GM23248 (cell line): ENCODE results near the gene HMGCLL1. TPM values are rescaled to one million over a fixed set of nuclear protein-coding genes. Genes with fewer than 3 reads are reported as not detected.
A peak's percentile ranks its signal among the peaks of the same experiment; 100 is the strongest.

Experiments used
- DNase-seq: peaks from one replicate; pipeline ENCODE4 v3.0.0-alpha.2; 2015
- H2AFZ ChIP-seq: fragments of 200-600 bp; sonication (generic); 2 replicates; pipeline ENCODE4 v1.6.1; 2016; ENCODE audit warnings: antibody characterized with exemption
- H3F3A ChIP-seq: fragments of 200-600 bp; sonication (generic); 2 replicates; pipeline ENCODE4 v1.6.1; 2016; ENCODE audit warnings: mild to moderate bottlenecking, antibody characterized with exemption, mixed run types; ENCODE audit not compliant: insufficient read depth
- H3K27ac ChIP-seq: fragments of 200-600 bp; sonication (generic); 2 replicates; pipeline ENCODE4 v1.5.1; 2016; ENCODE audit warnings: mild to moderate bottlenecking
- H3K27me3 ChIP-seq: fragments of 200-600 bp; sonication (generic); replicated peaks from 2 replicates; pipeline ENCODE4 v1.6.1; 2016; ENCODE audit warnings: mild to moderate bottlenecking; ENCODE audit not compliant: insufficient read depth
- H3K36me3 ChIP-seq: fragments of 200-600 bp; sonication (generic); 2 replicates; pipeline ENCODE4 v1.6.1; 2016; ENCODE audit warnings: low read depth, mild to moderate bottlenecking
- H3K4me1 ChIP-seq: fragments of 200-600 bp; sonication (generic); 2 replicates; pipeline ENCODE4 v1.6.1; 2016; ENCODE audit warnings: mild to moderate bottlenecking; ENCODE audit not compliant: insufficient read depth
- H3K4me2 ChIP-seq: fragments of 200-600 bp; sonication (generic); one replicate; pipeline ENCODE4 v1.6.1; 2016; ENCODE audit warnings: mild to moderate bottlenecking; ENCODE audit not compliant: unreplicated experiment
- H3K4me3 ChIP-seq: fragments of 200-600 bp; sonication (generic); 2 replicates; pipeline ENCODE4 v1.5.1; 2016; ENCODE audit warnings: mild to moderate bottlenecking
- H3K79me2 ChIP-seq: fragments of 200-600 bp; sonication (generic); 2 replicates; pipeline ENCODE4 v1.6.1; 2016; ENCODE audit warnings: mild to moderate bottlenecking; ENCODE audit not compliant: insufficient read depth
- H3K9ac ChIP-seq: fragments of 200-600 bp; sonication (generic); 2 replicates; pipeline ENCODE4 v1.6.1; 2016; ENCODE audit warnings: mild to moderate bottlenecking
- H3K9me2 ChIP-seq: fragments of 200-600 bp; sonication (generic); 2 replicates; pipeline ENCODE4 v1.6.1; 2016; ENCODE audit warnings: mixed run types, mild to moderate bottlenecking, moderate library complexity; ENCODE audit not compliant: insufficient read depth
- H3K9me3 ChIP-seq: fragments of 200-600 bp; sonication (generic); one replicate; pipeline ENCODE4 v1.6.1; 2017; ENCODE audit warnings: low read depth
- H4K20me1 ChIP-seq: fragments of 200-600 bp; sonication (generic); 2 replicates; pipeline ENCODE4 v1.6.0; 2016; ENCODE audit not compliant: insufficient read depth
- EZH2 ChIP-seq: fragments of 200-600 bp; sonication (generic); IDR thresholded peaks from 2 replicates; pipeline ENCODE4 v1.6.1; 2018; ENCODE audit warnings: antibody characterized with exemption, mild to moderate bottlenecking; ENCODE audit not compliant: insufficient read depth, poor library complexity, severe bottlenecking
- EZH2phosphoT487 ChIP-seq: fragments of 200-600 bp; sonication (generic); IDR thresholded peaks from 2 replicates; pipeline ENCODE4 v1.6.1; 2018; ENCODE audit warnings: antibody characterized with exemption, moderate library complexity, mild to moderate bottlenecking, low read depth; ENCODE audit not compliant: insufficient read depth
- WGBS, 2 experiments: methylation state at CpG; one replicate each; pipeline ENCODE4 v1.1.6; 2015 to 2017; ENCODE audit warnings: low lambda C conversion rate in 2 of 2, low coverage in 1 of 2; ENCODE audit errors: missing lambda C conversion rate in 2 of 2; 5-methylcytosine and 5-hydroxymethylcytosine counted together
- in situ Hi-C: fragments of 300-500 bp; cut with MboI; formaldehyde crosslinking; loops from 2 replicates; pipeline ENCODE4 v1.15.0; 2020
- polyA plus RNA-seq: library from polyadenylated mRNA; unstranded; fragments of >200 nt; fragmentation: Nextera tagmentation; extraction: Ambion mirVana; gene quantifications from 2 replicates; pipeline ENCODE4 v1.2.1, GENCODE V29; 2016
- total RNA-seq: library from RNA; depleted of rRNA; stranded (reverse); fragments of >200 nt; shearing (Covaris generic); gene quantifications from 2 replicates; pipeline ENCODE4 v1.2.3, GENCODE V29; 2014

HMGCLL1 gene
- total and polyA plus RNA-seq, 2 experiments from 2014 or later = not detected

- no peak overlapping the region for H3K4me3 ChIP-seq
- TF ChIP-seq EZH2 = no peak
- no peak for TF ChIP-seq EZH2phosphoT487
- H3K36me3 ChIP-seq = no peaks in the 10 kb centered on the region
- H3K79me2 ChIP-seq = no peaks in the 10 kb centered on the region
- H3K27me3 ChIP-seq = no peaks in the 10 kb centered on the region; the same call in 1 of the 2 replicates
- no peak for DNase-seq
- H4K20me1 ChIP-seq = no peaks in the 10 kb centered on the region
- H3K9me3 ChIP-seq = no peaks in the 10 kb centered on the region
- no peak overlapping the region for H3K4me2 ChIP-seq
- H3K9ac ChIP-seq = no peak overlapping the region
- H3K27ac ChIP-seq = no peak overlapping the region
- H3F3A ChIP-seq = no peaks in the 10 kb centered on the region
- no peaks in the 10 kb centered on the region for H3K9me2 ChIP-seq
- H2AFZ ChIP-seq = no peak overlapping the region
- no peaks in the 10 kb centered on the region for H3K4me1 ChIP-seq
- in situ Hi-C loops = no loop called here
Observed at GRCh38 chr6:55410674-55411073, 168.3 kb downstream of the HMGCLL1 start.

- WGBS, 2 experiments = 10 to 17% methylated on average over 7 of the region's 7 CpGs
- Histone ChIP-seq H3K9me3 (no peaks in the 10 kb centered on the region), H3K4me3 (no peak overlapping the region), H3K36me3 (no peaks in the 10 kb centered on the region), H3K4me1 (no peaks in the 10 kb centered on the region), H3K9ac (no peak overlapping the region), H3F3A (no peaks in the 10 kb centered on the region), H2AFZ (no peak overlapping the region), H3K27me3 (no peaks in the 10 kb centered on the region), H3K4me2 (no peak overlapping the region), H3K79me2 (no peaks in the 10 kb centered on the region), H3K9me2 (no peaks in the 10 kb centered on the region), H4K20me1 (no peaks in the 10 kb centered on the region), H3K27ac (no peak overlapping the region)
- TF ChIP-seq EZH2phosphoT487 = no peak
- no peak for TF ChIP-seq EZH2
- in situ Hi-C loops = no loop called here
- DNase-seq = peak; percentile 54
Observed at GRCh38 chr6:55405474-55406235, 173.3 kb downstream of the HMGCLL1 start.

- no peak overlapping the region for H3K9ac ChIP-seq
- no peak overlapping the region for H3K4me2 ChIP-seq
- H3K36me3 ChIP-seq = no peaks in the 10 kb centered on the region
- no peaks in the 10 kb centered on the region for H4K20me1 ChIP-seq
- TF ChIP-seq EZH2 (no peak), EZH2phosphoT487 (no peak)
- peak; percentile 41 for DNase-seq
- no peak overlapping the region for H3K27ac ChIP-seq
- H3K4me1 ChIP-seq = no peaks in the 10 kb centered on the region; the same call in 1 of the 2 replicates
- H3K27me3 ChIP-seq = no peaks in the 10 kb centered on the region
- WGBS, 2 experiments = 11 to 17% methylated on average over 1 of the region's 1 CpG
- H3K9me3 ChIP-seq = no peaks in the 10 kb centered on the region
- no peak overlapping the region for H2AFZ ChIP-seq
- H3F3A ChIP-seq = no peaks in the 10 kb centered on the region
- in situ Hi-C loops = no loop called here
- H3K9me2 ChIP-seq = no peaks in the 10 kb centered on the region
- H3K79me2 ChIP-seq = no peaks in the 10 kb centered on the region
- H3K4me3 ChIP-seq = no peak overlapping the region
Observed at GRCh38 chr6:55399351-55399750, 179.6 kb downstream of the HMGCLL1 start.

- Histone ChIP-seq H3K4me3 (no peak overlapping the region), H3K36me3 (no peaks in the 10 kb centered on the region), H3K4me2 (no peak overlapping the region), H3K9me3 (no peaks in the 10 kb centered on the region), H3K9me2 (no peaks in the 10 kb centered on the region), H3F3A (no peaks in the 10 kb centered on the region), H3K27ac (peak overlapping the region; percentile 3), H3K9ac (no peak overlapping the region), H2AFZ (no peak overlapping the region), H3K79me2 (no peaks in the 10 kb centered on the region), H3K27me3 (no peaks in the 10 kb centered on the region), H3K4me1 (no peaks in the 10 kb centered on the region; the same call in 1 of the 2 replicates), H4K20me1 (no peaks in the 10 kb centered on the region)
- no peak for TF ChIP-seq EZH2
- TF ChIP-seq EZH2phosphoT487 = no peak
- in situ Hi-C loops = no loop called here
- 38% methylated on average over 3 of the region's 3 CpGs for WGBS, 2 experiments
- peak; percentile 44 for DNase-seq
Observed at GRCh38 chr6:55397986-55398385, 181.0 kb downstream of the HMGCLL1 start.

GRCh38 chr6:55395871-55396270 lies 183.1 kb downstream of the HMGCLL1 start:
- in situ Hi-C loops = no loop called here

More at GRCh38 chr6:55395871-55396270, 183.1 kb downstream of the HMGCLL1 start:
- H2AFZ ChIP-seq = no peak overlapping the region
- no peaks in the 10 kb centered on the region for H3K27me3 ChIP-seq
- WGBS, 2 experiments = 37 to 40% methylated on average over 3 of the region's 3 CpGs
- no peaks in the 10 kb centered on the region for H3F3A ChIP-seq
- H4K20me1 ChIP-seq = no peaks in the 10 kb centered on the region
- H3K4me1 ChIP-seq = no peaks in the 10 kb centered on the region; the same call in 1 of the 2 replicates
- no peaks in the 10 kb centered on the region for H3K36me3 ChIP-seq
- H3K4me2 ChIP-seq = no peak overlapping the region
- no peak overlapping the region for H3K4me3 ChIP-seq
- no peak overlapping the region for H3K27ac ChIP-seq
- H3K9me2 ChIP-seq = no peaks in the 10 kb centered on the region
- no peak for DNase-seq
- no peaks in the 10 kb centered on the region for H3K9me3 ChIP-seq
- no peaks in the 10 kb centered on the region for H3K79me2 ChIP-seq
- TF ChIP-seq EZH2phosphoT487 (no peak), EZH2 (no peak)
- no peak overlapping the region for H3K9ac ChIP-seq
